GM19372 (cell line): ENCODE results near the gene COL26A1.
"Not testable (repeated sequence)": the region's sequence is repeated elsewhere in the genome, so short reads cannot be mapped to it uniquely, and the experiment has no call there.

Experiments
- ATAC-seq: cut with Tn5 transposase; IDR thresholded peaks from one replicate; pipeline ENCODE4 v1.9.1; 2021; ENCODE audit warnings: mild to moderate bottlenecking, low read depth, moderate library complexity; ENCODE audit not compliant: unreplicated experiment

Gene COL26A1

GRCh38 chr7:101435461-101436220 is 73.0 kb downstream of the COL26A1 start:
- no peak for ATAC-seq

- no peak for ATAC-seq
Measured at GRCh38 chr7:101436221-101436735, 73.6 kb downstream of the COL26A1 start.

GRCh38 chr7:101436857-101437576 is 74.3 kb downstream of the COL26A1 start:
- ATAC-seq, result no peak

DNA sequence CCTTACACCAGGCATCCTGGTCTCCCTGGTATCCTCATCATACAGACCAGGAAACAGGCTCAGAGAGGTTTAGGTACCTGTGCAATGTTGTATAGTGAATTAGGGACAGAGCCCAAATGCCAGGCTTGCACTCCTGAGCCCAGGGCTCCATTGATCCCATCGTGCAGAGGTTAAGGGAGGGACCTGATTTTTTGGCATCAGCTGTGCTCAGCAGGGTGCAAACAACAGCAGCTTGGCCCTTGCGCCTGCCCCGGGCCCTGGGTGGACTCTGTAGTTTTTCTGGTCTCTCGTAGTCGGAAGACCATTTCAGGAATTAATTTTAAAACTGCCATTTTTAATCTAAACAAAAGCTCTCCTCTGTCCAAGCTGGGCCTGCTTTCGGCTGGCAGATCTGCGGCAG is 79.2 kb downstream of the COL26A1 start:
- ATAC-seq, result no peak

DNA sequence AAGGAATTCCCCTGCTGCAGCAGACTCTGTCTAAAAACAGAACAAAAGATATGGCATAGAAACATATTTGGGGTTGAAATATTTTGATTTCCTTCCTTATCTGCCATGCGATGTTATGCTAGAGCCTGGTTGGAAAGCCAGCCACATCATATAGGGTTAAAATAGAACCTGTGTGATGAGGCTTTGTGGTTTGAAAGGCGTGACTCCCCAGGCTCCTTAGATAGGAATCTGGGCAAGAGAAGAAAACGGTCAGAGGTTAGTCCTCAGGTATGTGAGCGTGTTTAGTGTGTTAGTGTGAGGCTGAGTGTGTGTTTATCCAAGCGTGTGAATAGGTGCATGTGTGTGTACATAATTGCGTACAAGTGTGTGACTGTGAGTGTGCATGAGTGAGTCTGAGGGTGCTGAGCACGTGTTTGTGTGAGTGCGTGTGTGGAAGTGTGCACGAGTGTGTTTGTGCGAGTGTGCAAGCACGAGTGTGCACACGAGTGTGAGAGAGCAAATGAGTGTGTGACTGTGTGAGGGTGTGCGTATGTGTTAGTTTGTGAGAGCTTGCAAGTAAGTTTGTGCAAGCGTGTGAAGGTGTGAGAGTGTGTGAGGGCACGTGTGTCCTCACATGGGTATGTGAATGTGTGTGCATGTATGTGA is 79.9 kb downstream of the COL26A1 start:
- ATAC-seq, result no peak

DNA sequence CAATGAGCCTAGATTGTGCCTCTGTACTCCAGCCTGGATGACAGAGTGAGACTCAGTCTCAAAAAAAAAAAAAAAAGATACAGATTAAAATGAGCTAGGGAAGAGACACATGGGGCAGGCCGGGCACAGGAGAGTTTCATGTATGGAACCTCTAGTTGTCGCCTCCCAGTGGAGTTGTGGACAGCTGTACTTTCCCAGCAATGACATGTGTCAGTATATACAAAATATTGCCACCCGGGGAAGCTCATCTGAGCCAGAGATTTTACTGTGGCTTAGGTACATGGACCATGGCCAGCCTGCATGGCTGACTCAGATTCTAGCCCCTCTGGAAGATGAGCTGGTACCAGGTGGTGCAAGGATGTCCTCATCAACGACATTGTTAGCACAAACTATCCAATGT is 87.4 kb downstream of the COL26A1 start:
- no peak for ATAC-seq

- no peak for ATAC-seq
Measured at GRCh38 chr7:101453617-101454016, 90.9 kb downstream of the COL26A1 start.

DNA sequence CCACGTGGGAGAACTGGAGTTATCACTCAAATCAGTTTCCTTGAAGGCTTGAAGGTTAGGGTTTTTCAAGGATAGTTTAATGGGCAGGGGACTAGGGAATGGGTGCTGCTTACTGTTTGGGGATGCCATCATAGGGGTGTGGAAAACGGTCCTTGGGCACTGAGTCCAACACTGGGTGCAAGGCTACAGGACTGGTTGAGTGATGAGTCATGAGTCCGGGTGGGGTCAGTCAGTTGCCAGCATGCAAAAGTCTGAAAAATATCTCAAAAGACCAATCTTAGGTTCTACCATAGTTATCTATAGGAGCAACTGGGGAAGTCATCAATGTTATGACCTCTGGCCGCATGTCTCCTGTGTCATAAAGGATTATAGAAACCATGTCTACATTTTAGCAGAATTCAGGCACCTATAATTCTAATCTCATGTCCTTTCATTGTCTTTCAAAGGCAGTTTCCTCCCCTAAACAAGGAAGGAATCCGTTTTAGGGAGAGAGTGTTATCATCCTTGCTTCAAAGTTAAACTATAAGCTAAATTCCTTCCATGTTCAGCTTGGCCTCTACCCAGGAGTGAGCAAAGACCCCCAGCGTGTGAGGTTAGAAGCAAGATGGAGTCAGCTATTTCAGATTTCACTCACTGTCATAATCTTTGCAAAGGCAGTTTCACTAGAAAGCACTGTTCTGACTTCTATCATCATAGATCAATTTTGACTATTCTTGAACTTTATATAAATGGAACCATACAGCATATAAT is 94.5 kb downstream of the COL26A1 start:
- no peak for ATAC-seq

DNA sequence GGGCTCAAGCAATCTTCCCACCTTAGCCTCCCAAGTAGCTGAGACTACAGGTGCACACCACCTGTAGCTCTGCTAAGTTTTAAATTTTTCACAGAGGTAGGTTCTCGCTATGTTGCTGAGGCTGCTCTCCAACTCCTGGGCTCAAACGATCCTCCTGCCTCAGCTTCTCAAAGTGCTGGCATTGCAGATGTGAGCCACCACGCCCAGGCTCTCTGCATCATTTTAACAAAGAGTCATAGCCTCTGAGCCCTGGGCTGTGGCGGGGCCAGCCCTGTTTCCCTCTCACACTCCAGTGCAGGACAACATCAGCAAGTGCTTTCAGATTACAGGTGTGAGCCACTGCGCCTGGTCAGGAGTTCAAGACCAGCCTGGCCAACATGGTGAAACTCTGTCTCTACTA is 102.5 kb downstream of the COL26A1 start:
- ATAC-seq, result no peak

DNA sequence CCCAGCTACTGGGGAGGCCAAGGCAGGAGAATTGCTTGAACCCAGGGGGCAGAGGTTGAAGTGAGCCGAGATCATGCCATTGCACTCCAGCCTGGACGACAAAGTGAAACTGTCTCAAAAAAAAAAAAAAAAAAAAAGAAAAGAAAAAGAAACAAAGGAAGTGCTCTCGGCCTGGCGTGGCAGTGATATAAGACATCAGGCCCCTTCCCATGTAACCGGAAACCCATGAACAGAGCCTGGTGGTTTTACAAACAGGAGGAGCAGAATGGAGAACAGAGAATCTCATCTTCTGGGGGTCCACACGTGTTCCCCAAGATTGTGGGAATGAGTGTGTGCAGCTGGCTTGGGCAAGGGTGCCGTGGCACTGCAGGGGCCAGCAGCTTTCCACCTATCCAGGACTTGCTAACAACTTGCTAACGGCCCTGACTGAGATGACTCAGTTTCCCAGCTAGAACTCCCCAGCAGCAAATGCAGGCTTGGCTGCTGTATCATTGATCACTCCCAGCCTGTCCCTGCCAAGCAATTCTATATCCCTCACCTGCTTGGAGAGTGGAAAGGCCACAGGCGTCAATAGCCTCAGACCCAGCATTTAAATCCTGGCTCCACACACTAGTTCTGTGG is 103.0 kb downstream of the COL26A1 start:
- ATAC-seq, result no peak

DNA sequence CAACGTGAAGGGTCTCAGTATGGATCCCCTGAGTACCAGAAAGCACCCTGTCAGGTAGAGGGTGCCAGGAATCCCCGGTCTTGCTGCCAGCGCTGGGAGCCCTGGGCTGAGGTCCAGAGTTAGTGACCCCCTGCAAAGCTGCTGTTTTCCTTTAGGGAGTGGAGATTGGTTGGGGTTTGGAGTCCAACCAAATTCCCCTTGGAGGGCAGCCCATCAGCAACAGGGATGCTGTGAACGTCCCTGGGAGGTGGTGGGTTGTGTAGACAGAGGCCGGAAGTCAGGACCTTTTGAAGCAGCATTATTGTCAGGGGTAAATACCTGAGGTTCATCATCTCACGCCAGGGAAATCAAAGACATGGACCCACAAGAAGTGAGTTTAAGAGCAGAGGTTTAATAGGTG is 104.2 kb downstream of the COL26A1 start:
- ATAC-seq, result no peak

GRCh38 chr7:101468546-101469275 is 106.0 kb downstream of the COL26A1 start:
- no peak for ATAC-seq

GRCh38 chr7:101470668-101471487 is 108.2 kb downstream of the COL26A1 start:
- ATAC-seq, result no peak

GRCh38 chr7:101474178-101474577 is 111.5 kb downstream of the COL26A1 start:
- no peak for ATAC-seq

GRCh38 chr7:101475691-101476090 is 113.0 kb downstream of the COL26A1 start:
- ATAC-seq, result not testable (repeated sequence)

GRCh38 chr7:101479217-101479616 is 116.5 kb downstream of the COL26A1 start:
- no peak for ATAC-seq

DNA sequence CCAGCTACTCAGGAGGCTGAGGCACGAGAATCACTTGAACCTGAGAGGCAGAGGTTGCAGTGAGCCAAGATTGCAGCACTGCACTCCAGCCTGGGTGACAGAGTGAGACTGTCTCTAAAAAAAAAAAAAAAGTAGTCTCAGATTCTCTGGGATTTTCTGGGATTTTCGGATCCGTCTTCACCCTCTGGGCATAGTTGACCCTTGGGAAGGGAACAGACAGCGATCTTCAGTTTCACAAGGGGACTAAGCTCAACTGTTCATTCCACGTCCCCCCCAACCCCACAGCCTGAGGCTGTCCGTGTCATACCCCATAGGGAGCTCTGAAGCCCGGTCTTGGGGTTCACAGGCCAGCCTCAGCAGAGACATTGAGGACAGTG is 123.4 kb downstream of the COL26A1 start:
- ATAC-seq, result not testable (repeated sequence)

GRCh38 chr7:101486433-101487104 is 123.9 kb downstream of the COL26A1 start:
- no peak for ATAC-seq
